ENCODE results near the gene EDARADD. TPM values are rescaled to one million over a fixed set of nuclear protein-coding genes. Genes with fewer than 3 reads are reported as not detected.

Gene EDARADD
- total and polyA plus RNA-seq, 2 of the 13 experiments (the other 11 are each of a cell fraction or from before 2014, with no cell fraction given) = 0.03 TPM; not detected in 1

DNA sequence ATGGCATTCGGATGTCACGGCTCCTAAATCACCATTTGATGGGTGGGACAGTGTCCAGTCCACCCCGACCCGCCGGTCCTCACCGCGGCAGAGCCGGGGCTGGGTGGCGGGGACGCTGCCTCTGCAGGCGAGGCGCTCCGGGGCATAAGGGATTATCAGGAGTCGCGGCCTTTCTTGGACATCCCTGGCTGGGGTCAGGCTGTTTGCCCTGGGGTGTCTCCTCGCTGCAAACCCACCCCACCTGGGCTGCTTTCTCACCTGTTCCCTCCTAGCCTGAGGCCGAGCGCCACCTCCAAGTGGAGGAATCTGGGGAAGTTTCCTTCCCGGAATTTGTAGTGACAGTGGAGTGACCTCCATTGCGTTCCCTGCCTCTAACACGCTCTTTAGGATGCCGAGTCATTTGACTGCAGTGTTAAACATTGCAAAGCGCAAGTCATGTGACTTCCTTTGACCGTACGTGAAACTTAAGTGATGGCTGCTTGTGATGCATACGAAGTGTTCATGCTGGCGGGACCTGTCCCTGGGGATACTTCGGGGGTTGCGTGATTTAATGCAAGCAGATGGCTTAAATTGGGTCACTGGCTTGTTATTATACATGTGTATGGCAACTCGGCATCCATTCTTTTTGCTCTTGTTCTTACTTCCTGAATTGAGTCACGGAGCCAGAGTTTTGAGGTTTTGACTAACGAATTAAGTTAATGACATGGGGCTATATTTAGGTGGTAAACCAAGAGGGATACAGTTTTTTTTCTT, 130.2 kb downstream of the EDARADD start (continued):
- TF ChIP-seq ZNF746 (CRISPR knock-in tag; IDR thresholded peaks at IDR 0.05) = no peak
- no peak for TF ChIP-seq RFXANK (CRISPR knock-in tag; IDR thresholded peaks at IDR 0.05)
- no peak for TF ChIP-seq ZNF629 (CRISPR knock-in tag; conservative IDR thresholded peaks at IDR 0.05)
- no peak for TF ChIP-seq ZFP37 (CRISPR knock-in tag; IDR thresholded peaks at IDR 0.05; ENCODE audit: borderline replicate concordance)
- TF ChIP-seq ZNF234 (CRISPR knock-in tag; conservative IDR thresholded peaks at IDR 0.05) = peak; percentile 61; the same call in 1 of the 2 replicates
- TF ChIP-seq HMG20A (CRISPR knock-in tag; IDR thresholded peaks at IDR 0.05; ENCODE audit: borderline replicate concordance) = no peak
- TF ChIP-seq MED8 (CRISPR knock-in tag; IDR thresholded peaks at IDR 0.05; ENCODE audit: insufficient replicate concordance) = no peak
- TF ChIP-seq, protein P1, sequence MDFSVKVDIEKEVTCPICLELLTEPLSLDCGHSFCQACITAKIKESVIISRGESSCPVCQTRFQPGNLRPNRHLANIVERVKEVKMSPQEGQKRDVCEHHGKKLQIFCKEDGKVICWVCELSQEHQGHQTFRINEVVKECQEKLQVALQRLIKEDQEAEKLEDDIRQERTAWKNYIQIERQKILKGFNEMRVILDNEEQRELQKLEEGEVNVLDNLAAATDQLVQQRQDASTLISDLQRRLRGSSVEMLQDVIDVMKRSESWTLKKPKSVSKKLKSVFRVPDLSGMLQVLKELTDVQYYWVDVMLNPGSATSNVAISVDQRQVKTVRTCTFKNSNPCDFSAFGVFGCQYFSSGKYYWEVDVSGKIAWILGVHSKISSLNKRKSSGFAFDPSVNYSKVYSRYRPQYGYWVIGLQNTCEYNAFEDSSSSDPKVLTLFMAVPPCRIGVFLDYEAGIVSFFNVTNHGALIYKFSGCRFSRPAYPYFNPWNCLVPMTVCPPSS (IDR thresholded peaks at IDR 0.05) = no peak
- no peak for TF ChIP-seq HNRNPUL1 (IDR thresholded peaks at IDR 0.05; ENCODE audit: low read depth, low read length)
- TF ChIP-seq ZNF550 (CRISPR knock-in tag; IDR thresholded peaks at IDR 0.05; ENCODE audit: borderline replicate concordance) = no peak
- TF ChIP-seq ZFP36L1 (CRISPR knock-in tag; IDR thresholded peaks at IDR 0.05) = 0 out of 2 replicates have a peak, but pooled peaks have one; percentile 59
- TF ChIP-seq ZNF556 (CRISPR knock-in tag; IDR thresholded peaks at IDR 0.05; ENCODE audit: borderline replicate concordance) = no peak
- TF ChIP-seq ZBTB7B (CRISPR knock-in tag; IDR thresholded peaks at IDR 0.05) = no peak
- no peak for TF ChIP-seq HOXA9 (CRISPR knock-in tag; IDR thresholded peaks at IDR 0.05; ENCODE audit: borderline replicate concordance)
- TF ChIP-seq CBX2 (IDR thresholded peaks at IDR 0.05; ENCODE audit: low read depth, low read length) = no peak
- no peak for TF ChIP-seq CBX2 (CRISPR knock-in tag; IDR thresholded peaks at IDR 0.05; ENCODE audit: low read depth)
- TF ChIP-seq MED13 (CRISPR knock-in tag; IDR thresholded peaks at IDR 0.05) = no peak
- TF ChIP-seq, protein P2, sequence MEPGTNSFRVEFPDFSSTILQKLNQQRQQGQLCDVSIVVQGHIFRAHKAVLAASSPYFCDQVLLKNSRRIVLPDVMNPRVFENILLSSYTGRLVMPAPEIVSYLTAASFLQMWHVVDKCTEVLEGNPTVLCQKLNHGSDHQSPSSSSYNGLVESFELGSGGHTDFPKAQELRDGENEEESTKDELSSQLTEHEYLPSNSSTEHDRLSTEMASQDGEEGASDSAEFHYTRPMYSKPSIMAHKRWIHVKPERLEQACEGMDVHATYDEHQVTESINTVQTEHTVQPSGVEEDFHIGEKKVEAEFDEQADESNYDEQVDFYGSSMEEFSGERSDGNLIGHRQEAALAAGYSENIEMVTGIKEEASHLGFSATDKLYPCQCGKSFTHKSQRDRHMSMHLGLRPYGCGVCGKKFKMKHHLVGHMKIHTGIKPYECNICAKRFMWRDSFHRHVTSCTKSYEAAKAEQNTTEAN (CRISPR knock-in tag; conservative IDR thresholded peaks at IDR 0.05) = no peak
- TF ChIP-seq ZNF335 (CRISPR knock-in tag; IDR thresholded peaks at IDR 0.05) = no peak
- TF ChIP-seq ZNF180 (CRISPR knock-in tag; IDR thresholded peaks at IDR 0.05; ENCODE audit: borderline replicate concordance, low read depth) = no peak
- no peak for TF ChIP-seq ZNF17 (CRISPR knock-in tag; IDR thresholded peaks at IDR 0.05)
- no peak for TF ChIP-seq SMYD3 (CRISPR knock-in tag; IDR thresholded peaks at IDR 0.05)
- TF ChIP-seq, protein P3, sequence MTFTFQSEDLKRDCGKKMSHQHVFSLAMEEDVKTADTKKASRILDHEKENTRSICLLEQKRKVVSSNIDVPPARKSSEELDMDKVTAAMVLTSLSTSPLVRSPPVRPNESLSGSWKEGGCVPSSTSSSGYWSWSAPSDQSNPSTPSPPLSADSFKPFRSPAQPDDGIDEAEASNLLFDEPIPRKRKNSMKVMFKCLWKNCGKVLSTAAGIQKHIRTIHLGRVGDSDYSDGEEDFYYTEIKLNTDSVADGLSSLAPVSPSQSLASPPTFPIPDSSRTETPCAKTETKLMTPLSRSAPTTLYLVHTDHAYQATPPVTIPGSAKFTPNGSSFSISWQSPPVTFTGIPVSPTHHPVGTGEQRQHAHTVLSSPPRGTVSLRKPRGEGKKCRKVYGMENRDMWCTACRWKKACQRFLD (CRISPR knock-in tag; IDR thresholded peaks at IDR 0.05; ENCODE audit: borderline replicate concordance) = 0 out of 2 replicates have a peak, but pooled peaks have one; percentile 47
- 0 out of 2 replicates have a peak, but pooled peaks have one; percentile 27 for TF ChIP-seq ZNF337 (CRISPR knock-in tag; IDR thresholded peaks at IDR 0.05; ENCODE audit: borderline replicate concordance, low read depth)
- no peak for TF ChIP-seq CENPT (CRISPR knock-in tag; IDR thresholded peaks at IDR 0.05; ENCODE audit: low read depth)

Measured in HepG2 (cell line).